Mesenchymal stem cell (in vitro differentiated cells and primary cell): ENCODE data around the gene NDUFB6.

Experiments used
- DNase-seq: peaks from one replicate; pipeline ENCODE4 v3.0.0-alpha.2; 2013
- H2AFZ ChIP-seq: one replicate; pipeline ENCODE4 v1.6.1; 2013; ENCODE audit warnings: low read depth, mild to moderate bottlenecking, control low read depth, inconsistent platforms, low read length, moderate library complexity
- H2AK5ac ChIP-seq: 2 replicates; pipeline ENCODE4 v1.6.1; 2013; ENCODE audit warnings: low read length, moderate library complexity, mild to moderate bottlenecking, inconsistent platforms; ENCODE audit not compliant: severe bottlenecking
- H2BK120ac ChIP-seq: one replicate; pipeline ENCODE4 v1.6.1; 2013; ENCODE audit warnings: low read depth, mild to moderate bottlenecking, inconsistent platforms, low read length, moderate library complexity
- H2BK12ac ChIP-seq, 2 experiments: one replicate each; pipeline ENCODE4 v1.6.1; 2013; ENCODE audit warnings: inconsistent platforms in 2 of 2, low read length in 2 of 2, mild to moderate bottlenecking in 2 of 2, moderate library complexity in 2 of 2, control low read depth in 1 of 2
- H2BK15ac ChIP-seq: one replicate; pipeline ENCODE4 v1.6.1; 2013; ENCODE audit warnings: mild to moderate bottlenecking, low read depth, inconsistent platforms; ENCODE audit not compliant: poor library complexity, severe bottlenecking
- H2BK5ac ChIP-seq: 2 replicates; pipeline ENCODE4 v1.6.1; 2013; ENCODE audit warnings: low read depth, mild to moderate bottlenecking, low read length, control low read depth, inconsistent platforms; ENCODE audit not compliant: poor library complexity, severe bottlenecking
- H3K14ac ChIP-seq, 2 experiments: one replicate each; pipeline ENCODE4 v1.6.1; 2013; ENCODE audit warnings: inconsistent platforms in 2 of 2, low read length in 2 of 2, control low read depth in 1 of 2, mild to moderate bottlenecking in 1 of 2, moderate library complexity in 1 of 2
- H3K18ac ChIP-seq, 2 experiments: one replicate each; pipeline ENCODE4 v1.6.1; 2013; ENCODE audit warnings: inconsistent platforms in 2 of 2, low read length in 2 of 2, control low read depth in 1 of 2, low read depth in 1 of 2, mild to moderate bottlenecking in 1 of 2
- H3K23ac ChIP-seq, 2 experiments: one replicate each; pipeline ENCODE4 v1.6.1; 2013; ENCODE audit warnings: inconsistent platforms in 2 of 2, low read length in 2 of 2, mild to moderate bottlenecking in 2 of 2, moderate library complexity in 2 of 2, control low read depth in 1 of 2
- H3K27ac ChIP-seq: 2 replicates; pipeline ENCODE4 v1.5.1; 2013; ENCODE audit warnings: mild to moderate bottlenecking, moderate library complexity, low read length, control low read depth, inconsistent platforms; ENCODE audit not compliant: poor library complexity, severe bottlenecking
- H3K27me3 ChIP-seq, 2 experiments: 2 replicates each; pipeline versions ENCODE4 v1.6.1 to v1.7.0; 2013; ENCODE audit warnings: low read length in 2 of 2, mild to moderate bottlenecking in 2 of 2, moderate library complexity in 2 of 2, control low read depth in 1 of 2, inconsistent platforms in 1 of 2; ENCODE audit not compliant: control insufficient read depth in 1 of 2, insufficient read depth in 1 of 2
- H3K36me3 ChIP-seq, 2 experiments: 2 replicates each; pipeline versions ENCODE4 v1.6.1 to v1.7.0; 2013; ENCODE audit warnings: low read length in 2 of 2, control low read depth in 1 of 2, inconsistent platforms in 1 of 2, low read depth in 1 of 2, mild to moderate bottlenecking in 1 of 2; ENCODE audit not compliant: insufficient read depth in 2 of 2, control insufficient read depth in 1 of 2
- H3K4ac ChIP-seq, 2 experiments: one replicate each; pipeline ENCODE4 v1.6.1; 2013; ENCODE audit warnings: inconsistent platforms in 2 of 2, low read length in 2 of 2, mild to moderate bottlenecking in 2 of 2, moderate library complexity in 2 of 2, control low read depth in 1 of 2, low read depth in 1 of 2
- H3K4me1 ChIP-seq: 2 replicates; pipeline ENCODE4 v1.6.1; 2013; ENCODE audit warnings: low read depth, low read length, control low read depth; ENCODE audit not compliant: control insufficient read depth, insufficient read depth
- H3K4me2 ChIP-seq: 2 replicates; pipeline ENCODE4 v1.6.1; 2013; ENCODE audit warnings: low read length, mild to moderate bottlenecking, inconsistent platforms; ENCODE audit not compliant: poor library complexity, severe bottlenecking
- H3K4me3 ChIP-seq, 2 experiments: 2 replicates each; pipeline versions ENCODE4 v1.5.1 to v1.7.0; 2013; ENCODE audit warnings: low read length in 2 of 2, mild to moderate bottlenecking in 2 of 2, control low read depth in 1 of 2, low read depth in 1 of 2; ENCODE audit not compliant: insufficient read depth in 1 of 2
- H3K79me1 ChIP-seq: replicated peaks from 2 replicates; pipeline ENCODE4 v1.6.1; 2013; ENCODE audit warnings: mild to moderate bottlenecking, control low read depth, low read length, inconsistent platforms; ENCODE audit not compliant: poor library complexity, severe bottlenecking
- H3K9ac ChIP-seq: 2 replicates; pipeline ENCODE4 v1.7.0; 2013; ENCODE audit warnings: mild to moderate bottlenecking, low read length, moderate library complexity
- H3K9me3 ChIP-seq: 2 replicates; pipeline ENCODE4 v1.7.0; 2013; ENCODE audit warnings: mild to moderate bottlenecking, low read length; ENCODE audit not compliant: control insufficient read depth
- H4K8ac ChIP-seq: one replicate; pipeline ENCODE4 v1.6.1; 2013; ENCODE audit warnings: inconsistent platforms, mild to moderate bottlenecking, low read length, moderate library complexity
- H4K91ac ChIP-seq: one replicate; pipeline ENCODE4 v1.6.1; 2013; ENCODE audit warnings: mild to moderate bottlenecking, low read length, inconsistent platforms
- WGBS: methylation state at CpG from one replicate; pipeline ENCODE4 v1.1.7; 2013; ENCODE audit warnings: mixed read lengths; 5-methylcytosine and 5-hydroxymethylcytosine counted together

The NDUFB6 gene

DNA sequence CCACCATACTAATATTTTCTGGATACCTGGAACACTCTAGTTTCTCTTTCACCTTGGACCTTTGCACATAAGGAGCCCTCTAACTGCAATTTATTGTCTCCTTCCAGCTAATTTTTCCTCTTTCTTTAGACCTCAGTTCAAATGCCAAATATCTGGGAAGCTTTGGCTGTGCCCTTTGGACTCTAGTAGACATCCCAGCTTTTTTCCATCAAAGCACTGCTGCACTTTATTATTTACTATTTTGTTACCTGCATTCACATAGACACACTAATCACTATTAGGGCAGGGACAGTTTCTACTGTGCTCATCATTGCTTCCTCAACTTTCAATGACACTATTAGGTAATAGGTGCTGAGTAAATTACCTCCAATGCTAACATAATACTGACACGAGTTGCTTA is 49.0 kb downstream of the NDUFB6 start:
- Histone ChIP-seq H2BK5ac (no peak overlapping the region), H3K14ac (no peak overlapping the region), H2BK120ac (no peak overlapping the region), H3K9me3 (no peaks in the 10 kb centered on the region), H3K27me3 (no peaks in the 10 kb centered on the region), H2AFZ (no peak overlapping the region), H3K4ac (no peak overlapping the region), H3K9ac (no peak overlapping the region), H3K4me2 (no peak overlapping the region), H3K18ac (no peak overlapping the region), H4K91ac (no peak overlapping the region), H3K79me1 (peaks cover 16% of the 10 kb centered on the region), H3K23ac (no peak overlapping the region), H3K4me3 (peak overlapping the region in 1 of 2 experiments; percentile 99), H3K4me1 (peaks cover 7% of the 10 kb centered on the region), H2BK15ac (no peak overlapping the region), H2AK5ac (no peak overlapping the region), H2BK12ac (no peak overlapping the region), H4K8ac (no peak overlapping the region), H3K36me3 (peaks cover 0 to 4% of the 10 kb centered on the region in 2 experiments), H3K27ac (no peak overlapping the region)
- no peak for DNase-seq
- WGBS, result no CpG with 5 or more reads among the region's 1 CpG

DNA sequence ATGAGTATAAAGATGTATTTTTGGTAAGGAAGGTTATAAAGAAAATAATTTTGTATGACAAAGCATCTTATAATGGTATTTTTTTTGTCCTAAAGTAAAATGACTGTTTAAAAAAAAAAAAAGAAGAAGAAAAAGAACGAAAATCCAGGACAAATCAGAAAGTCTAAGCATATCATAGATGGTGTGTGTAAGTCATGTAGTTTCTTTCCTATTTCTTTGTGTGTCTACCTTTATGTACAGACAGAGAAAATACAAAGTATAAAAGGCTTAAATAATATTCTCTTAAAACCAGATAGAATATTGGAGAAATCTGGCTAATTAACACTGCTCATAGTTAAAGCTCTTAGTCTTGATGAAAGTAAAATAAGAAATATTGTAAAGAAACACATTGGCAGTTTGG is 54.7 kb downstream of the NDUFB6 start:
- Histone ChIP-seq H3K4me1 (no peaks in the 10 kb centered on the region), H3K23ac (no peak overlapping the region), H2BK15ac (no peak overlapping the region), H2BK5ac (no peak overlapping the region), H3K27ac (no peak overlapping the region), H3K79me1 (peaks cover 20% of the 10 kb centered on the region), H2AK5ac (no peak overlapping the region), H3K27me3 (no peaks in the 10 kb centered on the region), H2BK120ac (no peak overlapping the region), H3K14ac (no peak overlapping the region), H3K36me3 (peaks cover 0 to 27% of the 10 kb centered on the region in 2 experiments), H4K91ac (no peak overlapping the region), H3K4me2 (no peak overlapping the region), H2BK12ac (no peak overlapping the region), H3K9ac (no peak overlapping the region), H3K4me3 (no peak overlapping the region), H4K8ac (no peak overlapping the region), H3K9me3 (peaks cover 8% of the 10 kb centered on the region), H3K4ac (no peak overlapping the region), H2AFZ (no peak overlapping the region), H3K18ac (no peak overlapping the region)
- no peak for DNase-seq
- WGBS, result 80% methylated on average over 1 of the region's 1 CpG

GRCh38 chr9:32516241-32516640 is 56.7 kb downstream of the NDUFB6 start:
- Histone ChIP-seq H3K4ac (no peak overlapping the region), H2BK5ac (no peak overlapping the region), H3K79me1 (peaks cover 13% of the 10 kb centered on the region), H2AFZ (no peak overlapping the region), H3K4me2 (no peak overlapping the region), H3K18ac (no peak overlapping the region), H3K4me1 (no peaks in the 10 kb centered on the region), H3K9me3 (peaks cover 10% of the 10 kb centered on the region), H2BK12ac (no peak overlapping the region), H4K8ac (no peak overlapping the region), H4K91ac (no peak overlapping the region), H2BK15ac (no peak overlapping the region), H3K23ac (no peak overlapping the region), H3K14ac (no peak overlapping the region), H3K9ac (no peak overlapping the region), H3K27me3 (no peaks in the 10 kb centered on the region), H2BK120ac (no peak overlapping the region), H3K4me3 (no peak overlapping the region), H3K27ac (no peak overlapping the region), H2AK5ac (no peak overlapping the region), H3K36me3 (peaks cover 0 to 27% of the 10 kb centered on the region in 2 experiments)
- DNase-seq, result no peak

DNA sequence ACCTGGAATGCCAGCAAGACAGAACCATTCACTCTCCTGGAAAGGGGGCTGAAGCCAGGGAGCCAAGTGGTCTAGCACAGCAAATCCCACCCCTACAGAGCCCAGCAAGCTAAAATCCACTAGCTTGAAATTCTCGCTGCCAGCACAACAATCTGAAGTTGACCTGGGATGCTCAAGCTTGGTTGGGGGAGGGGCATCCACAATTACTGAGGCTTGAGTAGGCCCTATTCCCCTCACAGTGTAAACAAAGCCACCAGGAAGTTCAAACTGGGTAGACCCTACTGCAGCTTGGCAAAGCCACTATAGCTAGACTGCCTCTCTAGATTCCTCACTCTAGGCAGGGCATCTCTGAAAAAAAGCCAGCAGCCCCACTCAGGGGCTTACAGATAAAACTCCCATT is 64.2 kb downstream of the NDUFB6 start:
- no peak overlapping the region for H3K4me3 ChIP-seq
- no peak overlapping the region for H3K4me2 ChIP-seq
- no peak overlapping the region for H2BK12ac ChIP-seq
- no peak overlapping the region for H4K91ac ChIP-seq
- peaks cover 3% of the 10 kb centered on the region for H3K9me3 ChIP-seq
- no peak overlapping the region for H3K4ac ChIP-seq
- no peak overlapping the region for H2BK5ac ChIP-seq
- 80% methylated on average over 1 of the region's 1 CpG for WGBS
- H3K79me1 ChIP-seq, result peaks cover 15% of the 10 kb centered on the region
- DNase-seq, result no peak
- no peak overlapping the region for H2BK120ac ChIP-seq
- no peaks in the 10 kb centered on the region for H3K27me3 ChIP-seq
- no peak overlapping the region for H3K18ac ChIP-seq
- no peak overlapping the region for H3K14ac ChIP-seq
- H3K27ac ChIP-seq, result no peak overlapping the region
- H3K9ac ChIP-seq, result no peak overlapping the region
- H2AFZ ChIP-seq, result no peak overlapping the region
- peaks cover 4% of the 10 kb centered on the region for H3K4me1 ChIP-seq
- H4K8ac ChIP-seq, result no peak overlapping the region
- no peak overlapping the region for H2BK15ac ChIP-seq
- H2AK5ac ChIP-seq, result no peak overlapping the region
- H3K23ac ChIP-seq, result no peak overlapping the region
- peaks cover 0 to 10% of the 10 kb centered on the region in 2 experiments for H3K36me3 ChIP-seq
